ENCODE results near the gene CMC2.

CMC2 gene

DNA sequence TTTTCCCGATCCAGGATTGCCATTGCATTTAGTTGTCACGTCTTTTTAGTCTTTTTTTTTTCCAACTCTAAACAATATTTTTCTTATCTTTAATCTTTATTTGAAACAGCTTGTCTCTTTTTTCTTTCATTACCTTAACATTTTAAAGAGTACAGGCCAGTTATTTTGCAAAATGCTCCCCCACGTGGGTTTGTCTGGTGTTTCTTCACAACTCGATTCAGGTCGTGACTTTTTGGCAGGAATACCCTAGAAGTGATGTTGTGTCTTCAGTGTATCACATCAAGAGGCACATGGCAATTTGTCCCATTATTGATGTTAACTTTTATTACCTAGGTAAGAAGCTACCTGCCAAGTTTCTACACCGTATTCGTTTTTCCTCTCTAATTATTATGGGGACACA, 17.9 kb downstream of the CMC2 start:
- TF ChIP-seq, protein P1, sequence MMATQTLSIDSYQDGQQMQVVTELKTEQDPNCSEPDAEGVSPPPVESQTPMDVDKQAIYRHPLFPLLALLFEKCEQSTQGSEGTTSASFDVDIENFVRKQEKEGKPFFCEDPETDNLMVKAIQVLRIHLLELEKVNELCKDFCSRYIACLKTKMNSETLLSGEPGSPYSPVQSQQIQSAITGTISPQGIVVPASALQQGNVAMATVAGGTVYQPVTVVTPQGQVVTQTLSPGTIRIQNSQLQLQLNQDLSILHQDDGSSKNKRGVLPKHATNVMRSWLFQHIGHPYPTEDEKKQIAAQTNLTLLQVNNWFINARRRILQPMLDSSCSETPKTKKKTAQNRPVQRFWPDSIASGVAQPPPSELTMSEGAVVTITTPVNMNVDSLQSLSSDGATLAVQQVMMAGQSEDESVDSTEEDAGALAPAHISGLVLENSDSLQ (IDR thresholded peaks at IDR 0.05): no peak
- TF ChIP-seq LEF1 (IDR thresholded peaks at IDR 0.05; ENCODE audit: borderline replicate concordance) (no peak), CTBP1 (IDR thresholded peaks at IDR 0.05; ENCODE audit: borderline replicate concordance) (no peak), SP1 (IDR thresholded peaks at IDR 0.05) (no peak), ELF4 (IDR thresholded peaks at IDR 0.05) (no peak), NFRKB (IDR thresholded peaks at IDR 0.05) (no peak), TARDBP (IDR thresholded peaks at IDR 0.05) (no peak), FOXA1 (IDR thresholded peaks at IDR 0.05) (no peak), FOXM1 (IDR thresholded peaks at IDR 0.05; ENCODE audit: borderline replicate concordance) (no peak), HDGF (IDR thresholded peaks at IDR 0.05; ENCODE audit: borderline replicate concordance) (no peak), SUZ12 (IDR thresholded peaks at IDR 0.05) (no peak), FOXK2 (IDR thresholded peaks at IDR 0.05) (no peak), BHLHE40 (IDR thresholded peaks at IDR 0.05; ENCODE audit: borderline replicate concordance) (no peak), ZNF384 (IDR thresholded peaks at IDR 0.05) (no peak), ARNT (IDR thresholded peaks at IDR 0.05) (no peak), L3MBTL2 (conservative IDR thresholded peaks at IDR 0.05) (no peak)
- no peak for DNase-seq (ENCODE audit: extremely low spot score)
- ChIA-PET POLR2A (no interaction called here), CTCF (interaction anchor here (0.6 to 1.2 kb wide), 3 partner anchors 17 to 49 kb away, joined by 3 to 4 read pairs (median 3); no protein-coding TSS in a partner anchor)

DNA sequence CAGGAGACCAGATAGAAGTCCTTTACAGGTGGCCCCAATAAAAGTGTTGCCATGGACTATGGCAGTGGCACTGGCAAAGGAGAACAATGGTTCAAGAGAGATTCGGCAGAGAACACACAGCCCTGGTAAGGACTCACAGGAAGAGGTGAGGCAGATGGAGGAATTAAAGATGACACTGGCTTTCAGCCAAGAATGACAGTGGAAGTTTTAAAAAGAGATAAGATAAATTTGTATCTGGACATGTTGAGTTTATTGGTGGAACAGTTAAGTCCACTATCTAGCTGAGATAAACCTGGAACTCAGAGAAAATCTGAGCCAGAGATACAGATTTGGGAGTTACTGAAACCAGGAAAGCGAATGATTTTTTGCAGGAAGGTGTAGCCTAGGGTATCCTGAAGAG, 20.1 kb downstream of the CMC2 start:
- no peak for TF ChIP-seq FOXM1 (IDR thresholded peaks at IDR 0.05; ENCODE audit: borderline replicate concordance)
- no peak for TF ChIP-seq ZNF384 (IDR thresholded peaks at IDR 0.05)
- no peak for TF ChIP-seq ARNT (IDR thresholded peaks at IDR 0.05)
- no peak for TF ChIP-seq LEF1 (IDR thresholded peaks at IDR 0.05; ENCODE audit: borderline replicate concordance)
- TF ChIP-seq FOXK2 (IDR thresholded peaks at IDR 0.05): no peak
- no peak for TF ChIP-seq SUZ12 (IDR thresholded peaks at IDR 0.05)
- no peak for TF ChIP-seq HDGF (IDR thresholded peaks at IDR 0.05; ENCODE audit: borderline replicate concordance)
- TF ChIP-seq FOXA1 (IDR thresholded peaks at IDR 0.05): no peak
- TF ChIP-seq SP1 (IDR thresholded peaks at IDR 0.05): no peak
- TF ChIP-seq CTBP1 (IDR thresholded peaks at IDR 0.05; ENCODE audit: borderline replicate concordance): no peak
- no peak for TF ChIP-seq ELF4 (IDR thresholded peaks at IDR 0.05)
- TF ChIP-seq NFRKB (IDR thresholded peaks at IDR 0.05): no peak
- TF ChIP-seq, protein P1 (IDR thresholded peaks at IDR 0.05): no peak
- TF ChIP-seq L3MBTL2 (conservative IDR thresholded peaks at IDR 0.05): no peak
- no peak for TF ChIP-seq TARDBP (IDR thresholded peaks at IDR 0.05)
- no peak for TF ChIP-seq BHLHE40 (IDR thresholded peaks at IDR 0.05; ENCODE audit: borderline replicate concordance)
- no peak for DNase-seq (ENCODE audit: extremely low spot score)
- CTCF ChIA-PET: interaction anchor here (0.7 to 0.9 kb wide), 2 partner anchors 12 to 128 kb away, joined by 3 read pairs; no protein-coding TSS in a partner anchor
- POLR2A ChIA-PET: no interaction called here

DNA sequence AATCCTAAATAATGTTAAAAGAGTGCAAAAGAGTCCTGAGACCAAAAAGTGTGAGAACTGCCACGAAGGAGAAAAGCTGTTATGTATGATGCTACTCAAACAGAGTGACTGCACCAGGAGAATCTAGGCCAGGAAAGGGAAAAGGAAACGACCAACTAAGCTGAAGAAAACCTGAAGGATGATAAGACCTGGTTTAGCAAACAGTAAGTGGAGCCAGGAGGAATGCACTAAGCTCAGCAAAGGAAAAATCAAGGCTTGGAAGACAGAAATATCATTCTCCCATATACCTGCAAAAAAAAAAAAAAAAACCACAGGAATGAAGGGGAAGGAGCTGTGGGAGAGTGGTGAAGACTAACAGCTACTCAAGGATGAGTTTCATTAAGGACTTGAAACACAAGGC, 21.1 kb downstream of the CMC2 start:
- ChIA-PET POLR2A (no interaction called here), CTCF (interaction anchor here (0.8 kb wide), 2 partner anchors 11 to 19 kb away, joined by 3 to 4 read pairs; no protein-coding TSS in a partner anchor)
- TF ChIP-seq FOXM1 (IDR thresholded peaks at IDR 0.05; ENCODE audit: borderline replicate concordance) (no peak), SUZ12 (IDR thresholded peaks at IDR 0.05) (no peak), HDGF (IDR thresholded peaks at IDR 0.05; ENCODE audit: borderline replicate concordance) (no peak), LEF1 (IDR thresholded peaks at IDR 0.05; ENCODE audit: borderline replicate concordance) (no peak), L3MBTL2 (conservative IDR thresholded peaks at IDR 0.05) (no peak), CTBP1 (IDR thresholded peaks at IDR 0.05; ENCODE audit: borderline replicate concordance) (no peak), TARDBP (IDR thresholded peaks at IDR 0.05) (no peak), NFRKB (IDR thresholded peaks at IDR 0.05) (no peak)
- no peak for DNase-seq (ENCODE audit: extremely low spot score)

DNA sequence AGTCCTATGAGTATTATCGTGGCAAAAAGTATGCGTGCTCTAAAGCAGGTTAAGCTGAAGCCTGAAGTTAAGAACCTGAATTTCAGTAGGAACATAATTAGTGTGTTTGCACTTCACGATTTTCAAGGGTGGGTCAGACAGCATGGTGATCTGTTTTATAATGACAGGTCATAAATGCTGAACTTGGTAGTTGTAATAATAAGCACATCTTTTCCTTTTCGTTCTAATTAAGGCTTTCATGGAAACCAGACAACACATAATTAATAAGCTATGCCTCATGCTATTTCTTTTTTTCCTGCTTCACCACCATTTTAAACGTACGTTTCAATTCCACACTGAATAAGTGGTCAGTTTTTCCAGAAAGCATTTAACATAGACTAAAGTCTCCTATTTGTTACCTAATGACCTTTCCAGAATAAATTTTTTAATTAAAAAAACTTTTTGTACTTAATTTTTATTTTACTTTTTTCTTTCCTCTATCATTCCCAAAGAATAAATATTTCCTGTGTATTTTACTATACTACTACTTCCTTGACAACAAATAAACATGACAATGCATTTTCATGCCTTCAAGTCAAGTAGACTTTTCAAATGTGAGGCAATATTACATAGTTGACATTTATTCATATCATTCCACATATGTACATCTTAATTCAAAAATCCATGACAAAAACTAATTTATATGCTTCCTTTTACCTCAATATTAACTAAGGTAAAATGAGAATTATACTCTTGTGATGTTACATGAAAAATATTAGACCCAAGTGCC, 22.4 kb downstream of the CMC2 start:
- TF ChIP-seq CTBP1 (IDR thresholded peaks at IDR 0.05; ENCODE audit: borderline replicate concordance): no peak
- TF ChIP-seq FOXK2 (IDR thresholded peaks at IDR 0.05): no peak
- no peak for TF ChIP-seq FOXA1 (IDR thresholded peaks at IDR 0.05)
- TF ChIP-seq ZNF384 (IDR thresholded peaks at IDR 0.05): no peak
- no peak for TF ChIP-seq ARNT (IDR thresholded peaks at IDR 0.05)
- TF ChIP-seq, protein P1 (IDR thresholded peaks at IDR 0.05): no peak
- CTCF ChIA-PET: interaction anchor here (0.7 to 2.4 kb wide), 2 partner anchors 10 to 20 kb away, joined by 4 to 7 read pairs; no protein-coding TSS in a partner anchor
- DNase-seq (ENCODE audit: extremely low spot score): no peak
- POLR2A ChIA-PET: no interaction called here

DNA sequence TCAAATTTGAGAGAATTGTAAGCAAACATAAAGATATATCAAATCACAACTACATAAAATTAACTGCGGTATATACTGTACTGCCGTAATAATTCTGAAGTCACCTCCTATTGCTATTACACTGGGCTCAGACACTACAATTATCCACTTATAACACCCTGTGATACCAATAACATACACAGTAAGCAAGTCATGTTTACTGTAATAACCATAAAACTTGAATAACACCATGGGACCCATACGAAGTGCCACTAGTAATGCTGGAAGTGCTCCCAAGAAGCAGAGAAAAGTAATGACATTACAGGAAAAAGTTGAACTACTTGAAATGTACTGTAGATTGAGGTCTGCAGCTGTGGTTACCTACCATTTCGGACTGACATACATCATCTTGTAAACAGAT, 24.0 kb downstream of the CMC2 start:
- ChIA-PET CTCF (interaction anchor here (2.4 kb wide), 1 partner anchor 8 kb away, joined by 7 read pairs; no protein-coding TSS in a partner anchor), POLR2A (no interaction called here)
- DNase-seq (ENCODE audit: extremely low spot score): no peak
- TF ChIP-seq FOXK2 (IDR thresholded peaks at IDR 0.05) (no peak), TARDBP (IDR thresholded peaks at IDR 0.05) (no peak), SUZ12 (IDR thresholded peaks at IDR 0.05) (no peak), ELF4 (IDR thresholded peaks at IDR 0.05) (no peak), ARNT (IDR thresholded peaks at IDR 0.05) (peak; percentile 19; the same call in 1 of the 2 replicates), CTBP1 (IDR thresholded peaks at IDR 0.05; ENCODE audit: borderline replicate concordance) (no peak; the same call in 1 of the 2 replicates), HDGF (IDR thresholded peaks at IDR 0.05; ENCODE audit: borderline replicate concordance) (no peak), BHLHE40 (IDR thresholded peaks at IDR 0.05; ENCODE audit: borderline replicate concordance) (no peak), SP1 (IDR thresholded peaks at IDR 0.05) (no peak), FOXM1 (IDR thresholded peaks at IDR 0.05; ENCODE audit: borderline replicate concordance) (no peak), ZNF384 (IDR thresholded peaks at IDR 0.05) (peak; percentile 61; the same call in 1 of the 2 replicates), FOXA1 (IDR thresholded peaks at IDR 0.05) (no peak), NFRKB (IDR thresholded peaks at IDR 0.05) (no peak), L3MBTL2 (conservative IDR thresholded peaks at IDR 0.05) (no peak), LEF1 (IDR thresholded peaks at IDR 0.05; ENCODE audit: borderline replicate concordance) (no peak)
- TF ChIP-seq, protein P1 (IDR thresholded peaks at IDR 0.05): peak; percentile 59; the same call in 1 of the 2 replicates
